NCI-H446 (cell line): ENCODE measurements around the gene MEGF11.
A peak's percentile ranks its signal among the peaks of the same experiment; 100 is the strongest.

Source experiments
- DNase-seq, 2 experiments: peaks; one replicate each; lab custom pipeline; 2025; lab: John Stamatoyannopoulos, UW

The MEGF11 gene

DNA sequence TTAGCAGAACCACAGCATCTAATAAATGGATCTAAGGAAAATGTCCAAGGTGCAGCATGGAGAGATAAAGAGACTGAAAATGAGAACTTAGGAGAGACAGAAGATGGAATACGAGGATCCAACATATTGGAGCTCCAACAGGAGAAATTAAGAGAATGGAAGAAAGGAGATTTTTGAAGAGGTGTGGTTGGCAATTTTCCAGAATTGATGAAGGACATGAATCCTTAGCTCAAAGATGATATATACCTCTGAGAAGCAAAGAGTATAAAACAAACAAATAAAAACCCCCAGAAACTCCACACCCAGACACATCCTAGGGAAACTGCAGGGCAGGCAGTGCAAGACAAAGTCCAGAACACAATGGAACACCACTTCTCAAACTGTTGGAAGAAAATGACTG, 141.2 kb downstream of the MEGF11 start:
- DNase-seq = no peak

GRCh38 chr15:66111363-66111762, 142.2 kb downstream of the MEGF11 start:
- no peak for DNase-seq

DNA sequence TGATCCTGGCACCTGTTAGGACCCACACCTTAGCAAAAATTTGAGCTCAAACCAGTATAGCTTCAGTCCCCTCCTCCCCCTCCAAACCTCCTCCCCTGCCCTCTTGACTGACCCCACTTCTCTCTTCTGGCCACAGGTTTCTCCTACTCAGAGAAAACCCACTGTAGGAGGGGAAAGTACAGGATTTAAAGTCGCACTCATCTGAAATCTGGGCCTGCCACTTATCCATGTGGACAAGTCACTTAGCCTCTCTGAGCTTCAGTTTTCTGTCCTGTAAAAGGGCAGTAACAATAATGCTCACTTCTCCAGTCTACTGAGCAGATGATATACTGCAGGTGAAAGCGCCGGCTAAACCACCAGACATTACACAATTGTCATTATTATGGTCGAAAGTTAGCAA, 142.7 kb downstream of the MEGF11 start:
- no peak for DNase-seq

DNA sequence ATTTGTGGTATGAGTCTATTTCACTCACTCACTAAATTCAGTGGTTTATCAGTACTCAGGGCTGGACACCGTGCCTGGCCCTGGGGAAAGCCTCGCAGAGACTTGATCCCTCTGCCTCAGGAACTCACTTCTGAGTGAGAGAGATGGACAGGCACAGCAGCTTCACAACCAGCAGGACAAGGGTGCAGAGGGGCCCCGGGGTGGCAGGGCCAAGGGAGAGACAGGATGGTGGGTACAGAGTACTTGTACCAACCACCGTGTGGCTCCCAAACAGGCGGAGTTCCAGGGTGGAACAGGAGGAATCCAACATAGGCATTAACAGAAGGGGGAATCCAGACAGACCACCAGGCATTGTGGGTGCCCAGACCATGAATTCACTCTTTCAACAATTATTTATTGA, 143.7 kb downstream of the MEGF11 start:
- DNase-seq = no peak

DNA sequence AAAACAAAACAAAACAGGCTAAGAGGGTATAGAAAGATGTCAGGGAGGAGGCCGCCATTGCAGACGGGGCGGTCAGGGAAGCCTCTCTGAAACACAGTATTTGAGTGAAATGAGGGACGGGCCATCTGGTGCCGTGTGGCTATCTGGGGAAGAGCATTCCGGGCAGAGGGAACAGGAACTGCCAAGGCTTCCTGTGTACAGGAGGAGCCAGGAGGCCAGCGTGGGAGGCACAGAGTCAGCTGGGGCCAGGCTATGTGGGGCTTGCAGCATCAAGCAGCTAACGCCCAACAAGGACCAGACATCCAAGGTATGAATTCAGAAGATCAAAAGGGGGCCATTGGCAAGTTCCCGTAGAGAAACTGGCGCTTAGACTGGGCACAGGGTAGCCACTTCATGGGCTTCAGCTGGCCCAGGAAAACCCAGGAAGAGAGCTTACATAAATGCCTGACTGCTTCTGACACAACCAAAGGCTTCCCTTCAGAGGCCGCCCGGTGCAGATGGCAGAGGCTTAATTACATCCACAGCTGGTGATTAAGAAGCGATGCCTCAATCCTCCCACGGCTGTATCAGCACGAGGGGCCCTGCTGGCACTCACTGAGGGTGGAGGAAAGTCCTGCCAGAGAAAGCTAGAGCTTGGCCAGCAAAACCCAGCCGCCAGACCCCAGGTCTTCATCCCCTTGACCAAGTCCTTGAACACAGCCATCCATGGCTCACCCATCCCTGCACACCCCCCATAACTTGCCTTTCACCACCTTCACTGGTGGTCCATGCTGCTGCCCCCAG, 144.9 kb downstream of the MEGF11 start:
- DNase-seq = peak in 1 of 2 experiments; percentile 28

GRCh38 chr15:66107070-66107469, 146.5 kb downstream of the MEGF11 start:
- DNase-seq = no peak

DNA sequence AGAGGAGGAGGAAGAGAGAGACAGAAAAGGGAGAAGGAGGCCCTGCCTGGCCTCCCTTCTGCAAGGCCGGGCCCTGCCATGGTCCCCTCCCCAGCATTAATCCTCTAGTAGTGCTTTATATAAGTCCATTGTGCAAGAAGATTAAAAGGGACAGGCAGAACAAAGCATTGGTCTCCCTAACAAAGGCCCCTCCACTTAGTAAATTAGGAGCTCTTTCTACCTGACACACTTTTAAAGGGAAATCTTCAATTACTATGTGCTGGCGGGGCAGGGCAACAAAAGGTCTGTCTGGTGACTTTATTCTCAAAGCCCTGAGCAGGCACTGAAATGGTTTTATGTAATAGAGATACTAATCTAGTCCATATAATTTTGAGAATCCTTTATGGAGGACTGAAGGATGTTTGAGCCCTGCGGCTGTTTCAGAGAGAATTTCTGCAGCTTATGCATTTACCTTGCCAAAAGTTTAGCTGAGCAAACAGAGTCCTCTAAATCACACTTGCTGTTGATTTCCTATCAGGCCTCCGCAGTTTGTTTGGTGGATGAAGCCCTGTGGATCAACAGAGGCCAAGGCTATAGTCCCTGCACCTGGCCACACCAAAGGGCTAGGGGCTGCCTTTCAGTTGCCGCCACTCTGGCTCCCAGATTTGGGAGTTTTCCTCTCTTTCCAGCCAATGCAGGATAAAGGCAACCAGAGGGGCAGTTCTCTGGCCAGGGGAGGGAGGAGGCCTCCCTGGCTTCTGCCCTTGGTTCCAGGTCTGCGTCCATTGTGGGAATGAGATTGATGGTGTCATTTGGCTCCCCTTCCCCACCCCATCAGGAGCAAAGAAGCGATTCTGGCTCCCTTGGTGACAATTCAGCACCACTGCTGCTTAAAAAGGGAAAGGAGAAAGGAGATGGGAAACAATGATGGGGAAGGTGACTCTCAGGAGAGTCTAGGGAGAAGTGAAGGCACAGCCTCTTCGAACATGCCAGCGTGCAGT, 148.0 kb downstream of the MEGF11 start:
- no peak for DNase-seq

DNA sequence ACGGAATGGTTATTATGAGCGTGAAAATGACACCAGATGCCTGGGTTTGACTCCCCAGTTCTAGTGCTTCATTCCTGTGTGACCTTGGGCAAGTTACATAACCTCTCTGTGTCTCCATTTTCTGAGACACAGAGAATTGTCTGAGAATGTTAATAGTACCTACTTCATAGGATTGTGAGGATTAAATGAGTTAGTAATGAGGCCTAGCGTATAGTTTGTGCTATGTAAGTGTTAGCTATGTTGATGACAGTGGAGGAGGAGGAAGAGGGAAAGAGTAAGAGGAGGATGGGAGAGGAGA, 150.3 kb downstream of the MEGF11 start:
- DNase-seq = no peak

- DNase-seq = no peak
These were observed 150.8 kb downstream of the MEGF11 start for GRCh38 chr15:66102563-66103292.

DNA sequence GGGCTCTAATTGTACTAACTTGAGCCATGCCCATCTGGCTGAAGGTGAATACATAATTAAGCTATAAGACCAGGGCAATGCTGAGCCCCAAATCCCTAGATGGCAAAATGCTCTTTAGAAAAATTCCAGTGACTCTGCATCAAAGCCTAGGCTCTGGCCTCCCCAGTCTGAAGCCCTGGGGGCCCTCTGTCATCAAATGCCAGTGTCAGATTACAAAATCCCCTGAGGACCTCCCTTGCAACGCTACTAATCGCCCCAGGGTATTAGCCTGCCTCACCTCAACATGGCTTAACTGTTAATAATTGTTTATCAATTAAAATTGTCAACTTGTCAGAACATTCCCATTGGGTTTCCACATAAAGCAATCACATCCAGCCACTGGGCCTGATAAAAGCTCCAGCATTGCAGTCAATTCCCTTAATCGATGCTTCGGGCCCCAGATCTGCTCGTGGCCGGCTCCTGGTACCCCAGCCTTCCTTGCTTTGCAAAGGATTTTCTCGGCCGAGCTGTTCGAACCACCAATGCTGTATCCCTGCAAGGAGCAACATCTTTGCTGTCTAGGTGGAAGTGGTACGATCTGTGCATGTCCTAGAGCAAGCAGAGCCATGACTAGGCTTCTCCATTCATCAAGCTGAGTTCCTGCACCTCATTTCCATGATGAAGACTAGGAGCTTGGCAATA, 151.7 kb downstream of the MEGF11 start:
- DNase-seq = no peak

- DNase-seq = no peak
These were observed 152.8 kb downstream of the MEGF11 start for GRCh38 chr15:66100761-66101160.

GRCh38 chr15:66099950-66100671, 153.4 kb downstream of the MEGF11 start:
- no peak for DNase-seq

- no peak for DNase-seq
These were observed 155.6 kb downstream of the MEGF11 start for GRCh38 chr15:66098022-66098363.

- peak; percentile 64 to 89 for DNase-seq
These were observed 156.2 kb downstream of the MEGF11 start for GRCh38 chr15:66097151-66098021.

DNA sequence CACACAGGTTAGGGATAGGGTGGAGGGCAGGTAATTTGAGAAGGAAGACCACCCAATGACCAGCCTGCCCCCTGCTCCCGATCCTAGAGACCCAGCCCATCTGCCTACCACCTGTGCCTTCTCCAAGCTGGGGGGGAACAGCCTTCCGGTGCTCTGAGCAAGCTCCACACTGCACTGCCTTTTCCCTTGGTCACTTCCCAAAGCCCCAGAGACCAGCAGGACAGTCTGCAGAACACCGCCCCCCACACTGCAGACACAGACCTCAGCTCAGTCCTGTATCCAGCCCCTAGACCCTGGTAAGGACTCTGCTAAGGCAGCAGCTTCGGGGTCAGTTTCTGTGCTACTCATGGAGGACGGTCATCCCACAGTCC, 156.9 kb downstream of the MEGF11 start:
- no peak for DNase-seq

- no peak for DNase-seq
These were observed 157.5 kb downstream of the MEGF11 start for GRCh38 chr15:66095871-66096687.

DNA sequence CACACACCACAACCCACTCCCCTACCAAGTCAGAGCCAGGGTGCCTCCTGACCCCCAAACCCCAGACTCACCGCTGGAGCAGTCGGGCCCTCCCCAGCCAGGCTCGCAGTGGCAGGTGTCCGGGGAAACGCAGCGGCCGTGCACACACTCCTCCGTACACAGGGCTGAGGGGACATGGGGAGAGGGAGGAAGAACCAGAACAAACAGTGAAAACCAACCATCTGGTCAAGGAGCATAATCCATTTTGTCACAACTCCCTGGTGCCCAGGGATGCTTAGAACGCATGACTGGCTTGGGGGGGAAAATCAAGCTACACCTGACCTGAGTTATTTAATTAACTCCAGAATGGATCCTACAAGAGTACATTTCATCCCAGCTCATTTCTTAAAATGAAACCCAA, 159.2 kb downstream of the MEGF11 start:
- DNase-seq = no peak

DNA sequence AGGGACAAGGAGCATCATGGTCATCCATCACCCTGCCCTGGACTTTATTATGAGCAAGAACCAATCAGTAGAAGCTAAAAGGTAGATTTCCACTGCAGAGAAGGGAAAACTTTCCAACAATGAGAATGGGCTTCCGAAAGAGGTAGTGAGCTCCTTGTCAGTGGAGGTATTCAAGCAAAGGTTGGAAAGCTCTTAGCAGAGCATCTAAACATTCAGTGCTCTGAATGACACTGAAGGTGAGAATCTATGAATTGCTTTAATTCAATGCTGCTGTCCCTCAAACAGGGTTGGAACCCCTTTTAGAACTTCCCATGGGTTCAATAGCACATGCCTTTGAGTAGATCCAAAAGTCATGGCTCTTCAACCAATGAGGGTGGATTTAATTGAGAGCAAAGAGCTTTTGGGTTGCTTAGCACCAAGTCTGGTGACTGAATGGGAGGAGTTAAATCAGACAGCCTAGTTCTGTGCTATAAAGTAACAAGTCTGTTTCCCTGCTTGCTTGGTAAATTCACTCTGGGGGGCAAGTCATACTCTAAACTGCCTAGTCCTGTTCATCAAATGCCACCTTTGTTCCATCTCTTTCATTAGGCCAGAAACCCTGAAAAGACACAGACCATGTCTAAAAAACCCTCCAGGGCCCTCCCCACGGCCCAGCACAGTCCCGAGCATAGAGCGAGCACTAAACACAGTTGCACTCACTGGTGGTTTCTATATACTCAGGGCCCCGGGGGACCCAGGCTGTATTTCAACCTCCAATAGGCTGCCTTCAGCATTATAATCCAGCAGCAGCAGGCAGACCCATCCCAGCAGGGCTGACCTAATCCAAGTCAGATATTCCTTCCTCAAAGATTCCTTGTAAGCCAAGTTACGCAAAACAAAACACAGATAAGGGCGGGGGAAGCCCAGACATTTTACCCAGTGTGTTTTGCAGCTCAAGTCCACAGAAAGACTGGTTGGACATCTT, 161.2 kb downstream of the MEGF11 start:
- no peak for DNase-seq
